Measurements from ENCODE around the gene PIP4P1. TPM values are rescaled to one million over a fixed set of nuclear protein-coding genes. Genes with fewer than 3 reads are reported as not detected.

Gene PIP4P1
- total RNA-seq, 1 donor from 2014 or later: 38.4 TPM

DNA sequence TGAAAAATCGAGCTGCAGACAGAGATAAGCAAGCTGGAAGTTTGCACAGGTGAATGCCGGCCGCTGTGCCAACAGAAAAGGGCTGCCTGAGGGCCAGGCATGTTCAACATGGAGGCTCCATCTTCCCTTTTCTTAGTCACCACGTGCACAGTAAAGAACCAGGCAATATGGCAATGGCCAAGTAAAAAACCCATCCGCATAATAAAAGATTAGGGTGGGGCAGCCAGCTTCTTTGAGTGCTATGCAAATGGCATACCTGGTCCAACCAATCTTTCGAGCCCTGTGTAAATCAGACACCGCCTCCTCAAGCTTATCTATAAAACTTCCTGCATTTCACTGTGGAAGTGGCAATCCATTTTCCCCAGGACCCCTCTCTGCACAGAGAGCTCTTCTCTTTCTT is 24.7 kb upstream of the PIP4P1 start:
- no peak overlapping the region for H3K27ac Mint-ChIP-seq
- peaks cover 6% of the 10 kb centered on the region for H3K4me1 Mint-ChIP-seq (ENCODE audit: unreplicated experiment)
- H3K9me3 Mint-ChIP-seq: peaks cover 4% of the 10 kb centered on the region
- H3K27me3 Mint-ChIP-seq: no peaks in the 10 kb centered on the region
- no peak overlapping the region for H3K4me3 Mint-ChIP-seq
- DNase-seq (ENCODE audit: extremely low spot score, unreplicated experiment): no peak
- TF ChIP-seq, protein P1, sequence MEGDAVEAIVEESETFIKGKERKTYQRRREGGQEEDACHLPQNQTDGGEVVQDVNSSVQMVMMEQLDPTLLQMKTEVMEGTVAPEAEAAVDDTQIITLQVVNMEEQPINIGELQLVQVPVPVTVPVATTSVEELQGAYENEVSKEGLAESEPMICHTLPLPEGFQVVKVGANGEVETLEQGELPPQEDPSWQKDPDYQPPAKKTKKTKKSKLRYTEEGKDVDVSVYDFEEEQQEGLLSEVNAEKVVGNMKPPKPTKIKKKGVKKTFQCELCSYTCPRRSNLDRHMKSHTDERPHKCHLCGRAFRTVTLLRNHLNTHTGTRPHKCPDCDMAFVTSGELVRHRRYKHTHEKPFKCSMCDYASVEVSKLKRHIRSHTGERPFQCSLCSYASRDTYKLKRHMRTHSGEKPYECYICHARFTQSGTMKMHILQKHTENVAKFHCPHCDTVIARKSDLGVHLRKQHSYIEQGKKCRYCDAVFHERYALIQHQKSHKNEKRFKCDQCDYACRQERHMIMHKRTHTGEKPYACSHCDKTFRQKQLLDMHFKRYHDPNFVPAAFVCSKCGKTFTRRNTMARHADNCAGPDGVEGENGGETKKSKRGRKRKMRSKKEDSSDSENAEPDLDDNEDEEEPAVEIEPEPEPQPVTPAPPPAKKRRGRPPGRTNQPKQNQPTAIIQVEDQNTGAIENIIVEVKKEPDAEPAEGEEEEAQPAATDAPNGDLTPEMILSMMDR (conservative IDR thresholded peaks at IDR 0.05): no peak
- no peaks in the 10 kb centered on the region for H3K36me3 Mint-ChIP-seq

GRCh38 chr14:20482382-20482781 is 21.1 kb upstream of the PIP4P1 start:
- no peaks in the 10 kb centered on the region for H3K9me3 Mint-ChIP-seq
- peaks cover 2% of the 10 kb centered on the region for H3K36me3 Mint-ChIP-seq
- H3K27me3 Mint-ChIP-seq: no peaks in the 10 kb centered on the region
- TF ChIP-seq, protein P1 (conservative IDR thresholded peaks at IDR 0.05): no peak
- no peaks in the 10 kb centered on the region for H3K4me1 Mint-ChIP-seq (ENCODE audit: unreplicated experiment)
- H3K27ac Mint-ChIP-seq: no peak overlapping the region
- DNase-seq (ENCODE audit: extremely low spot score, unreplicated experiment): no peak
- no peak overlapping the region for H3K4me3 Mint-ChIP-seq

DNA sequence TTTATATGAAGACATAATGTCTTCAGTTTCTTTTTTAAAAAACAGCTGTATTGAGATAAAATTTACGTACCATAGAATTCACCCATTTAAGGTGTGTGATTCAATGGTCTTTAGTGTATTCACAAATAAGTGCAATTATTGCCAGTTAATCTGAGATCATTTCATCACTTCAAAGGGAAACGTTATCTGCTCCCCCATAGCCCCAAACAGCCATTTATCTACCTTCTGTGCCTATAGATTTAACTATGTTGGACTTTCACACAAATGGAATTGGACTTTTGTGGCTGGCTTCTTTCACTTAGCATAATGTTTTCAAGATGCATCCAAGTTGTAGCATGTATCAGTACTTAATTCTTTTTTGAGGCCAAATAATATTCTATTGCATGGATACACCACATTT is 17.7 kb upstream of the PIP4P1 start:
- H3K36me3 Mint-ChIP-seq: peaks cover 12% of the 10 kb centered on the region
- TF ChIP-seq, protein P1 (conservative IDR thresholded peaks at IDR 0.05): no peak
- H3K9me3 Mint-ChIP-seq: no peaks in the 10 kb centered on the region
- H3K4me1 Mint-ChIP-seq (ENCODE audit: unreplicated experiment): no peaks in the 10 kb centered on the region
- H3K4me3 Mint-ChIP-seq: no peak overlapping the region
- no peak overlapping the region for H3K27ac Mint-ChIP-seq
- no peak for DNase-seq (ENCODE audit: extremely low spot score, unreplicated experiment)
- no peaks in the 10 kb centered on the region for H3K27me3 Mint-ChIP-seq

GRCh38 chr14:20477211-20477876 is 16.1 kb upstream of the PIP4P1 start:
- Mint-ChIP-seq H3K4me1 (ENCODE audit: unreplicated experiment) (no peaks in the 10 kb centered on the region), H3K27ac (no peak overlapping the region), H3K36me3 (peaks cover 12% of the 10 kb centered on the region), H3K27me3 (no peaks in the 10 kb centered on the region), H3K4me3 (no peak overlapping the region), H3K9me3 (no peaks in the 10 kb centered on the region)
- no peak for DNase-seq (ENCODE audit: extremely low spot score, unreplicated experiment)
- TF ChIP-seq, protein P1 (conservative IDR thresholded peaks at IDR 0.05): no peak

DNA sequence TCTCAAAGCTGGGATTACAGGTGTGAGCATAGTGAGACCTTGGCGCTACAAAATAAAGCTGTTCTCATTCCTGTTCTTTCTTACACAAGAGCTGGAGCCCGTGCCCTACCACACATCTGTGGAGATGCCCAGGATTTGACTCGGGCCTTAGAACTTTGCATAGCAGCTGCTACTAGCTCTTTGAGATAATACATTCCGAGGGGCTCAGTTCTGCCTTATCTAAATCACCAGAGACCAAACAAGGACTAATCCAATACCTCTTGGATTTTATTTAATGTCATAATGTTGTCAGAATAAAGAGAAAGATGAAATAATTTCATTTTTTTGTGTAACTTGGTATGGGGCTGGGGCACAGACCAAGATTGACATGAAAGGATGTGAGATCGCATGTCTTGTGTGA is 15.5 kb upstream of the PIP4P1 start:
- DNase-seq (ENCODE audit: extremely low spot score, unreplicated experiment): no peak
- peaks cover 14% of the 10 kb centered on the region for H3K36me3 Mint-ChIP-seq

More for the DNA sequence above, 15.5 kb upstream of the PIP4P1 start:
- Mint-ChIP-seq H3K27me3 (no peaks in the 10 kb centered on the region), H3K4me1 (ENCODE audit: unreplicated experiment) (no peaks in the 10 kb centered on the region), H3K9me3 (no peaks in the 10 kb centered on the region), H3K4me3 (no peak overlapping the region), H3K27ac (no peak overlapping the region)
- TF ChIP-seq, protein P1 (conservative IDR thresholded peaks at IDR 0.05): no peak
